HG03354 (cell line): ENCODE results near the gene RIOX2.

Experiments
- ATAC-seq: cut with Tn5 transposase; IDR thresholded peaks from one replicate; pipeline ENCODE4 v1.9.1; 2021; ENCODE audit warnings: mild to moderate bottlenecking; ENCODE audit not compliant: unreplicated experiment, poor library complexity, severe bottlenecking

The RIOX2 gene

GRCh38 chr3:97991293-97991682 is 19.1 kb upstream of the RIOX2 start:
- no peak for ATAC-seq

DNA sequence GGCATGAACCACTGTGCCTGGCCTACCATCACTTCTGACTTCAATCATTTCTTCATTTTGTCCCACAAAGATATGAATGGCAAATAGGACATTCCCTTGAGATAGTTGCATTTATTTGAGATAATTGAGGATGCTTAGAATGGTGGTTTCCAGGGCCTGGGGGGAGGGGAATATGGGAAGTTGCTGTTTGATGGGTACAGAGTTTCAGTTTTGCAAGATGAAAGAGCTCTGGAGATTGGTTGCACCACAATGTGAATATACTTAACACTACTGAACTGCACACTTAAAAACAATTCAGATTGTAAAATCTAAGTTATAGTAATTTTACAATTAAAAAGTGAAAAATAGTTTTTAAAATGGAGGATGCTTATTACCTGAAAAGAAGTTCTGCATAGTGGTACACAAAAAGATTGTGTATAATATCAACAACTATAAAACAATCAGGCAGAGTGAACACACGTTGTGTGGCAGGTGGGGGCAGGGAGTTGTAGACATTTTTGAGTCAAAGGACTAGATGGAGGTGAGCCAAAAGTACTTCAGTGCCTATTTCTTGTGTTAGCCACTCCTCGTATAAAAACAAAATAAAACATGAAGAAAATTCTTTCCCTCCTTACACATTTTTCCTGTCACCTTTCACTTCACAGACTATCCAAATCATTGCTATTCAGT is 18.5 kb upstream of the RIOX2 start:
- no peak for ATAC-seq

DNA sequence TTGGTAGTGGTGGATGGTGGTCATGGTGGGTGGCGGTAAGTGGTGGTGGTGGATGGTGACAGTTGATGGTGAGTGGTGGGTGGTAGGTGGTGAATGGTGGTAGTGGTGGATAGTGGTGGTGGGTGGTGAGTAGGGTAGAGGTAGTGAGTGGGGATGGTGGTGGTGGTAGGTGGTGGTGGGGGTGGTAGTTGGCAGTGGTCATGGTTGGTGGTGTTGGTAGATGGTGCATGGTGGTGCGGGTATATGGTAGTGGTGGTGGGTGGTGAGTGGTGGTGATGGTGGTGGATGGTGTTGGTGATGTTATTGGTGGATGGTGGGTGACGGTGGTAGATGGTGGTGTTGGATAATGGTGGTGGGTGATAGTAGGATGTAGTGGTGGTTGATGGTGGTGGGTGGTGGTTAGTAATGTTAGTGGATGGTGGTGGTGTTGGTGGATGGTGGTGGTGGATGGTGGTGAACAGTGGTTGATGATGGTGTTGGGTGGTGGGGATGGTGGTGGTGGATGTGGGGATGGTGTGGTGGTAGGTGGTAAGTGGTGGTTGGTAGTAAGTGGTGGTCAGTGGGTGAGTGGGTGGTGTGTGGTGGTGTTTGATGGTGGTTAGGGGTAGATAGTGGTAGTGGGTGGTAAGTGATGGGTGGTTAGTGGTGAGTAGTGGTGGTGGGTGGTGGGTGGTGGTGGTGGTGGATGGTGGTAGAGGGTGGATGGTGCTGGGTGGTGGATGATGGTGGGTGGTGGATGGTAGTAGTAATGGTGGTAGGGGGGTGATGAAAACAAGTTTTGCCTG is 16.7 kb upstream of the RIOX2 start:
- ATAC-seq: no peak

GRCh38 chr3:97987306-97987705 is 15.1 kb upstream of the RIOX2 start:
- ATAC-seq: no peak

DNA sequence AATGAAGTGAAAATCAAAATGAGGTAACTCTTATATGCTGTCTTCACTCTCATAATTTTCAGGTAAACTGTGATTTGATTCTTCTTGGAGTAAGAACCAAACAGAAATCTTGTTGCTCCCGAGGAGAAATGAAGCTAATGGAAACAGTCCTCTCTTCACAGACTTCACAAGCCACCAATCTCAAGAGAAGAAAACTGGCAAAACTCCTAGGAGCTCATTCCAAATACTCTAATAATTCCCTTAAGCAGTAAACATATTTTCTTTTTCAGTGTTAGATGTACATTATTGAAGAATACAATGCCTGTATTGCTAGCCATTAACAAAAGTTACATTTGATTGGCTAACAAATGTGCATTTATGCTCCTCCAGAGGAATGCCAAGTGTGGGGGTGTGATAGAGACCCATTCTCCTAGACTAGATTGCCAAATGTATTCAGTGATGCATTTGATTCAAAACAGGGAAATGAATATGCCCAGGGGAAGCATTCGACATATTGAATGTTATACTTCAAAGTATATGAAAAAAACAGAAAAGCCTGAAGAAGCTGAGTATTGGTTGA is 11.8 kb upstream of the RIOX2 start:
- ATAC-seq: no peak

- no peak for ATAC-seq
These were observed 9.7 kb upstream of the RIOX2 start for GRCh38 chr3:97981886-97982285.

DNA sequence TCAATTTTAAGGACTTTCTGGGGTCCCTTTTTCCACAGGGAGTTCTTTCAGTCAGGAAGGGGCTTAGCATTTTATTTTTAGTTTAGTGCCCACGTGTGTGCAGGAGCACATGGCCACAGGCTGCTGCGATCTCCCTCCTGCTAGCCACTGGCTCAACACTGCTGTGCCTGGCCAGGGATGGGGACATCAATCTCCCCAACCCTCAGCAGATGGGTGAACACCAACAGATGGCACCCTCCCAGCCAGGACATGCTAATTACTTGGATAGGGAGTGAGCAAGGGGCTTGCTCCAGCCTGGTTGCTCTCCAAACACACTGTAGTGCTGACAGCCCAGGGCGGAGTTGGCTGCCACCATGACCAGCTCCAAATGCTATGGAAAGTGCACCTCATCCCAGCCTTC is 7.4 kb upstream of the RIOX2 start:
- no peak for ATAC-seq

- no peak for ATAC-seq
These were observed 3.2 kb upstream of the RIOX2 start for GRCh38 chr3:97975466-97975865.

DNA sequence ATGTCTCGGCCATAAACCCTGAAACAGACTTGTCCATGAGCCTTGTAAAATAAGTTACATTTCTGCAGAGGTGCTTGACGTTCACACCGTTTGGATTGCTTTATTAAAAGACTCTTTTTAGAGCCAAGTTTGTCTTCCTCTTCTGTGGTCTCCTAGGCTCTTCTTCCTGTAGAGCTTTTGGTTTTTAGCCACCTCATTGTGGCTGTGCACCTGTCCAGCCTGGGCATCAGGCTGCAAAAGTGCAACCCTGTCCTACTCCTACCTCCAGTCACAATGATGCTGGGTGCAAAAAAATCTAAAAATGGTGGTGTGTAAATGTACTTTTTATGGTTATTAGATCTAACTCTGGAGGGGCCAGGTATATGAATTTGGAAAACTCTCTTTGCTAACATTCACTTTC is 2.8 kb upstream of the RIOX2 start:
- ATAC-seq: no peak

DNA sequence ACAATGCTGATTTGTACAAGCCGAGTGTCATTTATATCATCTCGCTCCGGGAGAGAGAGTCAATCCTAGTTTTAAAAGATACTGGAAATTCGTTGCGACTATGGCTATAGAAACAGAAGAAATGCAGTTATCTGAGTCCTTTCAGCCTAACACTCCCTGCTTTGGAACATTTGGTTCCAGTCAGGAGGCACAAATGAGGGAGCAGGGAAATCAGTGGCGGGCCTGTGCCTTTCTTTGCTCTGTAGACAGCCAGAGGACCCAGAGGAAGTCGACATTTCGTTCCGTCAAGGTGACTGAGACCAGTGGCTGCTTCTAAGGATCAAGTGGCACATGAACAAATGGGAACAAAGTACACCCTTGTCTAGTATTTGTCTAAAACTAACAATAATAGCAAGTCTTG is 745 bp upstream of the RIOX2 start:
- no peak for ATAC-seq

- ATAC-seq: no peak
These were observed 1.1 kb downstream of the RIOX2 start for GRCh38 chr3:97970956-97971620.

- ATAC-seq: no peak
These were observed 2.1 kb downstream of the RIOX2 start for GRCh38 chr3:97970156-97970555.

GRCh38 chr3:97969541-97969940 is 2.7 kb downstream of the RIOX2 start:
- no peak for ATAC-seq

DNA sequence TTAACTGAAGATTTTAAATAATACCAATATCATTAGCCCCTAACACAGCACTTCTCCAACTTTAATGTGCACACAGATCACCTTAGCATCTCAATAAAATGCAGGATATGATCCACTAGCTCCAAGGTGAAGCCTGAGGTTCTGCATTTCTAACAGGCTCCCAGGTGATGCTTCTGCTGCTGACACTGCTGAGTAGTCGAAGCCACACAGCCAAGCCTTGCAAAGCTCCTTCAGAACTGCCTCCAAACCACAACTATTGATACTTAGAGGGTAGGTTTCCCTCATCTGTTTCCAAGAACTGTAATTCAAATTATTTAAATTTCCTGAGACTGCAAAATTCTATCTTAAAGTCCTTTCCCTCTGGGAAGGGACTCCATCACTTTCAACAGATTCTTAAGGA is 3.9 kb downstream of the RIOX2 start:
- no peak for ATAC-seq

GRCh38 chr3:97967966-97968365 is 4.3 kb downstream of the RIOX2 start:
- no peak for ATAC-seq

DNA sequence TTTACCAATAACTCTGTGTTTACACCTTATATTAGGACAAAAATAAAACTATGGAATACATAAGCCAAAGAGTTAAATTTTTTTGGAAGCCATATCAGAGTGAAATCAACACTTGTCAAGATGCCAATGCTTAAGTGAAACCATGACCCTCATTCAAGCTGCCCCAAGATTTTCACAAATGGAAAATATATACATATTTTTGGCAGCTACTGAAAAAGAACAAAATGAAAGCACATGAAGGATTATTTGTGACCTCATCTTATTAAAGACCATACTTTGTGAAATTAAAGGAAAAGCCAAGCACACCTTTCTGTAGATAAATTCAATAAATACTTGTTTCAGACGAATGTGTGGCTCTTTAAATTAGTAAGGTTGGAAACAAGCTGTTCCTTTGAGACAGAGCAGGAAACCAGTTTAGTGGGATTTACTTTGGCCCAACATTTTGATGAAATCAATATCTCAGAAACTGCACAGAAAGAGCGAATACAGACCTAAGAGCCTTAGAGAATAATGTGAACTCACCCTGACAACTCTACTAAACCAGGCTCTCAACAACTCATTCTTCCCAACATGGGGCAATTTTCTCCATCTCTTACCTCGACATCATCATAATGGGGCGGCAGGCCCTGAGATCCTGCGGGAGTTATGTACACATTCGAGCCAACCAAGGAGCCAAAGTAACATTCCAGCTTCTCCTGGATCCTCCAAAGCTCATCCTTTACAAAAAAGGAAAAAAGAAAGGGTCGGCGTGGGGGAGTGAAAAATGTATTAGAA is 11.1 kb downstream of the RIOX2 start:
- ATAC-seq: no peak

- ATAC-seq: no peak
These were observed 11.7 kb downstream of the RIOX2 start for GRCh38 chr3:97960551-97960950.

- no peak for ATAC-seq
These were observed 12.4 kb downstream of the RIOX2 start for GRCh38 chr3:97959872-97960271.

- no peak for ATAC-seq
These were observed 13.4 kb downstream of the RIOX2 start for GRCh38 chr3:97958796-97959195.

DNA sequence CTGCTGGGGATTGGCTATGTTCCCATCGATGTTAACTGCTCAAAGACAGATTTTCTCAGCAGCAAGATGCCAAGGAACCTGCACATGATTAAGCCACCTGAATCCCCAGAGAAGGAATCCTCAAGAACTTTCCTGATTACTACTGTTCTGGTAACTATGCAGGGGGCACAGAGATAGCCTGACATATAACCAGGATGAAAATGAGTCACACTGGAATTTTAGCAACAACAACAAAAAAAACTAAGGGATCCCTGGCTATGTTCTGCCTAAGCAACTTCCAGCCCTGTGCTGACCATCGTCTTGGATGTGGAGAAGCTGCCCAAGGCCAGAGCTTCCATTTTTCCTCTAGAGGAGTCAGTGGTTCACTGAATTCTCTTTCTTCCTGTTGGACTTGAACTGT is 13.8 kb downstream of the RIOX2 start:
- ATAC-seq: no peak
